ENCODE results near the gene BCKDHA.

DNA sequence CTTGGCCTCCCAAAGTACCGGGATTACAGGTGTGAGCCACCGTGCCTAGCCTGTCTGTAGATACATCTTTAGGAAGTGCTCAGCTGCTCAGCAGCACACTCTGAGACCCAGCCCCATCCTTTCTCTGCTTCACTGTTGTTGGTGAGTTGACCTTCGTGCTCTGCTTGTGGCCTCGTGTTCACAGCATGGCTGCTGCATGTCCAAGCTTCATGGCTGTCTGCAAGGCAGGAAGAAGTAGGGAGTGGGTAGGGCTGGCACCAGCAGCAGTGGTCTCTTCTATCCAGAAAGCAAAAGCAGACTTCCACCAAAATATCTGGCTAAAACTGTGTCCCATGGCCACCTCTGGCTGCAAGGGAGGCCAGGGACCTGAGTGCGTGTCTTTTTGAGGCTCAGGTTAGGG, 15.3 kb downstream of the BCKDHA start:
- TF ChIP-seq, protein P1, sequence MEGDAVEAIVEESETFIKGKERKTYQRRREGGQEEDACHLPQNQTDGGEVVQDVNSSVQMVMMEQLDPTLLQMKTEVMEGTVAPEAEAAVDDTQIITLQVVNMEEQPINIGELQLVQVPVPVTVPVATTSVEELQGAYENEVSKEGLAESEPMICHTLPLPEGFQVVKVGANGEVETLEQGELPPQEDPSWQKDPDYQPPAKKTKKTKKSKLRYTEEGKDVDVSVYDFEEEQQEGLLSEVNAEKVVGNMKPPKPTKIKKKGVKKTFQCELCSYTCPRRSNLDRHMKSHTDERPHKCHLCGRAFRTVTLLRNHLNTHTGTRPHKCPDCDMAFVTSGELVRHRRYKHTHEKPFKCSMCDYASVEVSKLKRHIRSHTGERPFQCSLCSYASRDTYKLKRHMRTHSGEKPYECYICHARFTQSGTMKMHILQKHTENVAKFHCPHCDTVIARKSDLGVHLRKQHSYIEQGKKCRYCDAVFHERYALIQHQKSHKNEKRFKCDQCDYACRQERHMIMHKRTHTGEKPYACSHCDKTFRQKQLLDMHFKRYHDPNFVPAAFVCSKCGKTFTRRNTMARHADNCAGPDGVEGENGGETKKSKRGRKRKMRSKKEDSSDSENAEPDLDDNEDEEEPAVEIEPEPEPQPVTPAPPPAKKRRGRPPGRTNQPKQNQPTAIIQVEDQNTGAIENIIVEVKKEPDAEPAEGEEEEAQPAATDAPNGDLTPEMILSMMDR (IDR thresholded peaks at IDR 0.05; ENCODE audit: low read length) = no peak
- no peak for TF ChIP-seq EZH2 (IDR thresholded peaks at IDR 0.05; ENCODE audit: borderline replicate concordance, low read length)
